Esophagus muscularis mucosa (tissue), 4 donors: ENCODE measurements around the gene MYRF. TPM values are rescaled to one million over a fixed set of nuclear protein-coding genes. Genes with fewer than 3 reads are reported as not detected.

Source experiments
- DNase-seq: peaks from one replicate; pipeline ENCODE4 v3.0.0-alpha.2; 2017; ENCODE audit errors: extremely low spot score
- H3K27ac ChIP-seq, 4 donors: fragments of 200-600 bp; sonication (generic); replicated peaks in 1 of 4; 1 replicate in 3 of 4; 2 replicates in 1 of 4; pipeline ENCODE4 v1.5.1; 2016 to 2019; ENCODE audit warnings: mild to moderate bottlenecking in 1 of 4
- H3K27me3 ChIP-seq, 4 donors: fragments of 200-600 bp; sonication (generic); one replicate each; pipeline versions ENCODE4 v1.5.1 to v1.6.0; 2016 to 2019
- H3K36me3 ChIP-seq, 4 donors: fragments of 200-600 bp; sonication (generic); one replicate each; pipeline ENCODE4 v1.5.1; 2016 to 2019
- H3K4me1 ChIP-seq, 4 donors: fragments of 200-600 bp; sonication (generic); one replicate each; pipeline ENCODE4 v1.5.1; 2016 to 2019
- H3K4me3 ChIP-seq, 4 donors: fragments of 200-600 bp; sonication (generic); 1 replicate in 2 of 4; 2 replicates in 2 of 4; pipeline ENCODE4 v1.5.1; 2016 to 2019; ENCODE audit warnings: mild to moderate bottlenecking in 4 of 4, moderate library complexity in 1 of 4
- H3K9me3 ChIP-seq, 4 donors: fragments of 200-600 bp; sonication (generic); 1 replicate in 3 of 4; 2 replicates in 1 of 4; pipeline ENCODE4 v1.5.1; 2016 to 2019
- EP300 ChIP-seq: sonication (generic); formaldehyde crosslinking; IDR thresholded peaks from one replicate; pipeline ENCODE4 v1.6.1; 2017; ENCODE audit warnings: antibody characterized with exemption
- POLR2A ChIP-seq: fragments of 450-650 bp; IDR thresholded peaks from one replicate; pipeline ENCODE4 v1.6.1; 2017; ENCODE audit warnings: antibody characterized with exemption, moderate library complexity, mild to moderate bottlenecking, low read depth
- POLR2AphosphoS5 ChIP-seq, 2 donors: sonication (generic); formaldehyde crosslinking; IDR thresholded peaks; one replicate each; pipeline ENCODE4 v1.6.1; 2017; ENCODE audit warnings: antibody characterized with exemption in 2 of 2
- WGBS: methylation state at CpG from one replicate; pipeline ENCODE4 v1.1.5; 2018; 5-methylcytosine and 5-hydroxymethylcytosine counted together
- intact Hi-C: fragments of 100-400 bp; cut with DNase I; formaldehyde crosslinking; loops from one replicate; pipeline ENCODE4 v1.15.1; 2023
- total RNA-seq, 4 donors: library from RNA; depleted of rRNA; stranded (reverse); fragments of >200 nt; gene quantifications; one replicate each; pipeline versions ENCODE4 v1.1.0 to v1.2.1, GENCODE V29; 2016
- TF ChIP-seq, protein P1 (sequence below), 3 experiments: fragments of 200-600 bp in 2 of 3; fragments of 450-650 bp in 1 of 3; sonication (generic) in 2 of 3; IDR thresholded peaks; one replicate each; pipeline ENCODE4 v1.5.1; 2017 to 2019; ENCODE audit warnings: antibody characterized with exemption in 3 of 3, mild to moderate bottlenecking in 2 of 3, moderate library complexity in 1 of 3

MYRF gene
- total RNA-seq, 4 donors from 2014 or later: under 0.01 to 0.71 (median 0.40) TPM

DNA sequence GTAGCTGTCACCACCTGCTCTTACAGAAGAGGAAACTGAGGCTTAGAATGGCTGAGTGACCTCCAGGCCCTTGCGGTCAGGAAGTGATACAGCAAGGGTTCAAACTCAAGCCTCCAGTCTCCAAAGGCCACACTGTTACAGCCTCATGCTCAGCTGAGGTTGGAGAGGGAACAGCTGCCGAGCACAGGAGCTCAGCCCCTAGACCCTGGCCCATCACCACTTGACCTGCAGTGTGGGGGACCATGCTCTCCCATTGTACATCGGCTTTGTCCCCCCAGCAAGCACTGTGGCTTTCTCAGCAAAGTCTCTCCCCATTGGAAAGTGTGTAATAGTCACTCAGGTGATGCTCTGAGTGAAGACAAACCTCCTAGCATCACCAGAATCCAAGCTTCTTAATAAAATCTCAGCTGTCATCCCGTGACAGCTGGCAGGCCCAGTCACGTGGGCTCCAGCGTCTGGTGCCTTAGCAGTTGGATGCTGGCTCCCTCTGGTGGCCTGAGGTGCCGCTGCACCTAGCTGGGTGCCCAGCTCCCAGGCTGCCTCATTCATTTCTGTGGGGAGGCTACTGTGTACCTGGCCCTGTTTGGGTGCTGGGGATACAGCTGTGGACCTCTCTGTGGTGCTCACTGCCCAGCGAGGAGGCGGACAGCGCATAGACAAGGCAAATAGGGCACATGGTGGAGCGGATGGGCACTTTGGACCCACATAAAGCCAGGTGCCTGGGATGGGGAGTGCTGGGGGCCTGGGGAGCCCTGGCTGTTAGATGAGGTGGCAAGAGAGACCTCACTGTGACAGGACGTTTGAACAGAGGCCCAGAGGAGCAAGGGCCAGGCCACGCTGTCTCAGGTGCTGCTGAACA, 19.1 kb upstream of the MYRF start:
- Histone ChIP-seq H3K27ac (peak overlapping the region in 3 of 4 donors; percentile 52 to 65 (median 60)), H3K36me3 (peaks cover 10 to 52% (median 35%) of the 10 kb centered on the region in 4 donors)
- WGBS: 21% methylated on average over 10 of the region's 13 CpGs

GRCh38 chr11:61734767-61735166, 17.7 kb upstream of the MYRF start:
- H3K4me3 ChIP-seq: no peak overlapping the region
- intact Hi-C loops: loop anchor here (10.0 kb wide), 1 partner anchor 150 kb away; the partner anchor contains the start of gene SYT7
- DNase-seq: no peak
- no peak overlapping the region for H3K27ac ChIP-seq
- no peaks in the 10 kb centered on the region for H3K27me3 ChIP-seq
- 94% methylated on average over 7 of the region's 14 CpGs for WGBS
- TF ChIP-seq POLR2AphosphoS5 (IDR thresholded peaks at IDR 0.05): no peak
- no peak for TF ChIP-seq POLR2A
- no peak for TF ChIP-seq EP300
- TF ChIP-seq, protein P1, sequence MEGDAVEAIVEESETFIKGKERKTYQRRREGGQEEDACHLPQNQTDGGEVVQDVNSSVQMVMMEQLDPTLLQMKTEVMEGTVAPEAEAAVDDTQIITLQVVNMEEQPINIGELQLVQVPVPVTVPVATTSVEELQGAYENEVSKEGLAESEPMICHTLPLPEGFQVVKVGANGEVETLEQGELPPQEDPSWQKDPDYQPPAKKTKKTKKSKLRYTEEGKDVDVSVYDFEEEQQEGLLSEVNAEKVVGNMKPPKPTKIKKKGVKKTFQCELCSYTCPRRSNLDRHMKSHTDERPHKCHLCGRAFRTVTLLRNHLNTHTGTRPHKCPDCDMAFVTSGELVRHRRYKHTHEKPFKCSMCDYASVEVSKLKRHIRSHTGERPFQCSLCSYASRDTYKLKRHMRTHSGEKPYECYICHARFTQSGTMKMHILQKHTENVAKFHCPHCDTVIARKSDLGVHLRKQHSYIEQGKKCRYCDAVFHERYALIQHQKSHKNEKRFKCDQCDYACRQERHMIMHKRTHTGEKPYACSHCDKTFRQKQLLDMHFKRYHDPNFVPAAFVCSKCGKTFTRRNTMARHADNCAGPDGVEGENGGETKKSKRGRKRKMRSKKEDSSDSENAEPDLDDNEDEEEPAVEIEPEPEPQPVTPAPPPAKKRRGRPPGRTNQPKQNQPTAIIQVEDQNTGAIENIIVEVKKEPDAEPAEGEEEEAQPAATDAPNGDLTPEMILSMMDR (IDR thresholded peaks at IDR 0.05): no peak
- H3K9me3 ChIP-seq: no peaks in the 10 kb centered on the region
- peaks cover 0 to 31% (median 28%) of the 10 kb centered on the region in 4 donors for H3K4me1 ChIP-seq
- H3K36me3 ChIP-seq: peaks cover 10 to 52% (median 40%) of the 10 kb centered on the region in 4 donors

More for the DNA sequence above, 19.1 kb upstream of the MYRF start:
- DNase-seq: peak; percentile 97
- Histone ChIP-seq H3K9me3 (no peaks in the 10 kb centered on the region), H3K4me3 (no peak overlapping the region), H3K27me3 (no peaks in the 10 kb centered on the region), H3K4me1 (peaks cover 0 to 45% (median 28%) of the 10 kb centered on the region in 4 donors)
- intact Hi-C loops: loop anchor here (1.0 to 10.0 kb wide), 2 partner anchors 53 to 149 kb away; partner anchors contain the start of genes DAGLA and SYT7
- peak; percentile 61 to 83 for TF ChIP-seq POLR2AphosphoS5 (IDR thresholded peaks at IDR 0.05)
- TF ChIP-seq, protein P1 (IDR thresholded peaks at IDR 0.05): peak in 2 of 3 experiments; percentile 99
- no peak for TF ChIP-seq EP300
- no peak for TF ChIP-seq POLR2A

- H3K27me3 ChIP-seq: no peaks in the 10 kb centered on the region
- no peaks in the 10 kb centered on the region for H3K9me3 ChIP-seq
- no peak overlapping the region for H3K4me3 ChIP-seq
- 97% methylated on average over 14 of the region's 17 CpGs for WGBS
- H3K27ac ChIP-seq: no peak overlapping the region
- peaks cover 10 to 58% (median 46%) of the 10 kb centered on the region in 4 donors for H3K36me3 ChIP-seq
- no peak for TF ChIP-seq POLR2AphosphoS5 (IDR thresholded peaks at IDR 0.05)
- TF ChIP-seq POLR2A: no peak
- TF ChIP-seq EP300: no peak
- TF ChIP-seq, protein P1 (IDR thresholded peaks at IDR 0.05): no peak
- H3K4me1 ChIP-seq: peaks cover 0 to 28% (median 26%) of the 10 kb centered on the region in 4 donors
- DNase-seq: no peak
- intact Hi-C loops: loop anchor here (10.0 kb wide), 1 partner anchor 151 kb away; the partner anchor contains the start of gene SYT7
Observed at GRCh38 chr11:61735391-61735790, 17.0 kb upstream of the MYRF start.

DNA sequence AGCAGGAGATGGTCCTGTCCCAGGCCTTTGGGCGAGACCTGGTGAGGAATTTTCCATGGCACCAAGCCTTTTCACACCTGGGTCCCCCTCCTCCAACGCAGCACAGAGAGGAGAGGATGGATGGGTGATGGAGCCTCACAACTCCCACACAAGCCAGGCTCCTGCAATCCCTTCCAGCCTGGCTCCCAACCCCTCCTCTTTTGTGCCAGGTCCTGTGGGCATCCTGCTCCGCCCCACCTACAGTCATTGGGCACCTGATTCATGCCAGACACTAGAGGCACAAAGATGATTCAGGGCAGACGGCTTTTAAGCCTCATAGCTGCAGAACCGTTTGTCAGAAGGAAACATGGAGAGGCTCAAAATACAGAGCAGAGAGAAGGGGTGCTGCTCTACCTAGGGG, 16.1 kb upstream of the MYRF start:
- Histone ChIP-seq H3K9me3 (no peaks in the 10 kb centered on the region), H3K27me3 (no peaks in the 10 kb centered on the region), H3K36me3 (peaks cover 19 to 67% (median 53%) of the 10 kb centered on the region in 4 donors), H3K27ac (no peak overlapping the region), H3K4me3 (no peak overlapping the region), H3K4me1 (peaks cover 0 to 25% (median 23%) of the 10 kb centered on the region in 4 donors)
- DNase-seq: no peak
- 96% methylated on average over 4 of the region's 5 CpGs for WGBS
- TF ChIP-seq EP300 (no peak), POLR2AphosphoS5 (IDR thresholded peaks at IDR 0.05) (no peak), POLR2A (no peak)
- TF ChIP-seq, protein P1 (IDR thresholded peaks at IDR 0.05): no peak
- intact Hi-C loops: loop anchor here (10.0 kb wide), 1 partner anchor 152 kb away; the partner anchor contains the start of gene SYT7
